HL-60 (cell line): ENCODE measurements around the gene LAMA2.

ENCODE experiments used
- DNase-seq, 2 experiments: peaks; one replicate each; pipeline ENCODE4 v3.0.0-alpha.2; 2010 to 2020; ENCODE audit warnings: low read depth in 1 of 2, low spot score in 1 of 2
- H3K27ac ChIP-seq: fragments of 250-450 bp; sonication (Bioruptor Pico); replicated peaks from 2 replicates; pipeline ENCODE4 v1.5.1; 2020; ENCODE audit warnings: mild to moderate bottlenecking, moderate library complexity
- H3K27me3 ChIP-seq: fragments of 250-450 bp; sonication (Bioruptor Pico); 2 replicates; pipeline ENCODE4 v1.5.1; 2021; ENCODE audit warnings: mild to moderate bottlenecking, moderate library complexity; ENCODE audit not compliant: insufficient read depth, poor library complexity, severe bottlenecking
- H3K4me3 ChIP-seq: replicated peaks from 2 replicates; pipeline ENCODE4 v1.5.1; 2011; ENCODE audit warnings: mild to moderate bottlenecking, control low read depth, low read length; ENCODE audit not compliant: insufficient read depth
- GABPA ChIP-seq: IDR thresholded peaks from 2 replicates; pipeline ENCODE4 v1.6.1; 2012; ENCODE audit warnings: low read depth
- POLR2AphosphoS5 ChIP-seq: IDR thresholded peaks from 2 replicates; pipeline ENCODE4 v1.6.1; 2012; ENCODE audit warnings: low read depth
- SPI1 ChIP-seq: IDR thresholded peaks from 2 replicates; pipeline ENCODE4 v1.6.1; 2012; ENCODE audit warnings: low read depth, mild to moderate bottlenecking, borderline replicate concordance
- TF ChIP-seq, protein P1 (sequence below): IDR thresholded peaks from one replicate; pipeline ENCODE4 v1.5.1; 2011; ENCODE audit warnings: low read length, control low read depth, inconsistent platforms; ENCODE audit not compliant: insufficient read depth
- TF ChIP-seq, protein P2 (sequence below): IDR thresholded peaks from 2 replicates; pipeline ENCODE4 v1.6.1; 2012; ENCODE audit warnings: low read depth; ENCODE audit not compliant: insufficient replicate concordance

Gene LAMA2

DNA sequence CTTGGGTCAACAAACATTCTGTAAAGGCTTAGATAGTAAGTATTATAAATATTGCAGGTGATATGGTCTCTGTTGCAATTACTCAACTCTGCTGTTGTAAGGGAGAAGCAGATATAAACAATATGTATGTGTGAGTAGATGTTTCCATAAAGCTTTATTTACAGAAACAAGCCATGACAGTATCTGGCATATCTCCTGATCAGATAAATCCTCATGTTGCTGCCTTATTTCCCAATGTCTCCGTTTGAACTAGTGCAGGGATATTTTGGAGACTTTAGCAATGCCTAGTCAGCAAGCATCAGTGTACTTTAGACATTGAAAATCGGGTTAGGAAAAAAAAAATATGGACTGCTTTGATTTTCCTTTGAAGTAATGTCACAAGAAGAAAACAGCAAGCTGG lies 96.1 kb downstream of the LAMA2 start:
- no peaks in the 10 kb centered on the region for H3K27me3 ChIP-seq
- no peak for DNase-seq
- no peak overlapping the region for H3K27ac ChIP-seq
- H3K4me3 ChIP-seq, result no peak overlapping the region
- TF ChIP-seq, protein P1, sequence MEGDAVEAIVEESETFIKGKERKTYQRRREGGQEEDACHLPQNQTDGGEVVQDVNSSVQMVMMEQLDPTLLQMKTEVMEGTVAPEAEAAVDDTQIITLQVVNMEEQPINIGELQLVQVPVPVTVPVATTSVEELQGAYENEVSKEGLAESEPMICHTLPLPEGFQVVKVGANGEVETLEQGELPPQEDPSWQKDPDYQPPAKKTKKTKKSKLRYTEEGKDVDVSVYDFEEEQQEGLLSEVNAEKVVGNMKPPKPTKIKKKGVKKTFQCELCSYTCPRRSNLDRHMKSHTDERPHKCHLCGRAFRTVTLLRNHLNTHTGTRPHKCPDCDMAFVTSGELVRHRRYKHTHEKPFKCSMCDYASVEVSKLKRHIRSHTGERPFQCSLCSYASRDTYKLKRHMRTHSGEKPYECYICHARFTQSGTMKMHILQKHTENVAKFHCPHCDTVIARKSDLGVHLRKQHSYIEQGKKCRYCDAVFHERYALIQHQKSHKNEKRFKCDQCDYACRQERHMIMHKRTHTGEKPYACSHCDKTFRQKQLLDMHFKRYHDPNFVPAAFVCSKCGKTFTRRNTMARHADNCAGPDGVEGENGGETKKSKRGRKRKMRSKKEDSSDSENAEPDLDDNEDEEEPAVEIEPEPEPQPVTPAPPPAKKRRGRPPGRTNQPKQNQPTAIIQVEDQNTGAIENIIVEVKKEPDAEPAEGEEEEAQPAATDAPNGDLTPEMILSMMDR, result no peak

DNA sequence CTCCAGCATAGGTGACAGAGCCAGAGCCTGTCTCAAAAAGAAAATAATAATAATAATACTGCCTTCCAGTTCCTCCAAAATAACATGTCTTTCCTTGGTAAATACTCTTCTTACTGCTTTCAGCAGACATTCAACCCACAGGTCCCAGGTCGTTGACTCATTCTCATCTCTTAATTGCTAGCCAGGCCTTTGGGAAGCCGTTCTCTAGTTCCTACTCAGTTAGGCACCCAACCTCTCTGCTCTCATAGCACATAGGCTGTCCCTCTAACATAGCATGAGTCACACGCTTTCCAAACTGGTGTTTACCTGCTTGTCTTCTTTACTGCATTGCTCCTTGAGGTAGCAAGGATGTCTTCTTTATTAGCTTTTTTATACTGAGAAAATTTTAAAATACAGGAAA lies 98.8 kb downstream of the LAMA2 start:
- no peak overlapping the region for H3K4me3 ChIP-seq
- TF ChIP-seq, protein P1, result no peak
- TF ChIP-seq, protein P2, sequence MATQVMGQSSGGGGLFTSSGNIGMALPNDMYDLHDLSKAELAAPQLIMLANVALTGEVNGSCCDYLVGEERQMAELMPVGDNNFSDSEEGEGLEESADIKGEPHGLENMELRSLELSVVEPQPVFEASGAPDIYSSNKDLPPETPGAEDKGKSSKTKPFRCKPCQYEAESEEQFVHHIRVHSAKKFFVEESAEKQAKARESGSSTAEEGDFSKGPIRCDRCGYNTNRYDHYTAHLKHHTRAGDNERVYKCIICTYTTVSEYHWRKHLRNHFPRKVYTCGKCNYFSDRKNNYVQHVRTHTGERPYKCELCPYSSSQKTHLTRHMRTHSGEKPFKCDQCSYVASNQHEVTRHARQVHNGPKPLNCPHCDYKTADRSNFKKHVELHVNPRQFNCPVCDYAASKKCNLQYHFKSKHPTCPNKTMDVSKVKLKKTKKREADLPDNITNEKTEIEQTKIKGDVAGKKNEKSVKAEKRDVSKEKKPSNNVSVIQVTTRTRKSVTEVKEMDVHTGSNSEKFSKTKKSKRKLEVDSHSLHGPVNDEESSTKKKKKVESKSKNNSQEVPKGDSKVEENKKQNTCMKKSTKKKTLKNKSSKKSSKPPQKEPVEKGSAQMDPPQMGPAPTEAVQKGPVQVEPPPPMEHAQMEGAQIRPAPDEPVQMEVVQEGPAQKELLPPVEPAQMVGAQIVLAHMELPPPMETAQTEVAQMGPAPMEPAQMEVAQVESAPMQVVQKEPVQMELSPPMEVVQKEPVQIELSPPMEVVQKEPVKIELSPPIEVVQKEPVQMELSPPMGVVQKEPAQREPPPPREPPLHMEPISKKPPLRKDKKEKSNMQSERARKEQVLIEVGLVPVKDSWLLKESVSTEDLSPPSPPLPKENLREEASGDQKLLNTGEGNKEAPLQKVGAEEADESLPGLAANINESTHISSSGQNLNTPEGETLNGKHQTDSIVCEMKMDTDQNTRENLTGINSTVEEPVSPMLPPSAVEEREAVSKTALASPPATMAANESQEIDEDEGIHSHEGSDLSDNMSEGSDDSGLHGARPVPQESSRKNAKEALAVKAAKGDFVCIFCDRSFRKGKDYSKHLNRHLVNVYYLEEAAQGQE, result no peak
- TF ChIP-seq SPI1, result no peak
- TF ChIP-seq GABPA, result no peak
- no peak for TF ChIP-seq POLR2AphosphoS5
- no peaks in the 10 kb centered on the region for H3K27me3 ChIP-seq
- DNase-seq, result no peak
- no peak overlapping the region for H3K27ac ChIP-seq

DNA sequence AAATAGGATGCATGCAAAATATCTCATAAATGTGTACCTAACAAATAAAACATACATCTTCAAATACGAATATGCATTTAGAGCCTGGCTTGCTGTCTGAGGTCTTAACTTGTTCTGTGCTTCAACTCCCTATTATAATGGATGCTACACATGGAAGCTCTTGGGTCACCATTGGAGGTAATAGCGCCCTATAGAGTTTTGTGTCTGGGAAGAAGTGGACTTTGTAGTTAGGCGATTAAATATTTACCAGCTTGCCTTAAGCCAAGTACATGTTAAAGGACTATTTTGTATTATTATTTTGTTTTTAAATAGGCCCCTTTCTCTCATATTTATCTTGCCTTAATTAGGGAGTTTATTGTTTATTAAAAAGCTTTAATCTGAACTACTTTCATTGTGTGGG lies 107.4 kb downstream of the LAMA2 start:
- Histone ChIP-seq H3K4me3 (no peak overlapping the region), H3K27me3 (no peaks in the 10 kb centered on the region), H3K27ac (no peak overlapping the region)
- TF ChIP-seq GABPA, result no peak
- DNase-seq, result no peak

DNA sequence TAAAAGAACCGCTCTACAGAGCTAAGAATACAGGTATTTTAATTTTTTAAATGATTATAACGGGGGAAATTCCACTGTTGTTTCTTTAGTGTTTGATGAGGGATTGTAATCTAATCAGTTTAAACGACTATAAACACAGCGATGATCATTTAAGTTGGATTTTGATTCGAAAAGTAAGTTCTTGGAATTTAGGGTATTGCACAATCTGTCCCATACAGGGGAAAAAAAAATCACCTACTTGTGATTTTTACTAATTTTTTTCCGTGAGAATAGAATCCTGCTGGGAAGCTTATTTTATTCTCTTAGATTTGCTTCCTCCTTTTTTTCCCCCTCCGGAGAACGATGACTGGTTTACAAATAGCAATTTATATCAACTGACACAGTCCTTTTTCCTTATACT lies 108.0 kb downstream of the LAMA2 start:
- TF ChIP-seq SPI1, result no peak
- TF ChIP-seq, protein P1, result no peak
- no peak for TF ChIP-seq POLR2AphosphoS5
- TF ChIP-seq, protein P2, result no peak
- TF ChIP-seq GABPA, result no peak
- DNase-seq, result no peak
- no peaks in the 10 kb centered on the region for H3K27me3 ChIP-seq
- no peak overlapping the region for H3K27ac ChIP-seq
- no peak overlapping the region for H3K4me3 ChIP-seq
